SIG-M5 treated with dmso at 0.1 percent for 504 hours (cell line): ENCODE measurements around the gene CNTNAP2.

Source experiments
- DNase-seq: peaks from one replicate; lab custom pipeline; 2025; ENCODE audit not compliant: unreplicated experiment; lab: John Stamatoyannopoulos, UW

The CNTNAP2 gene

DNA sequence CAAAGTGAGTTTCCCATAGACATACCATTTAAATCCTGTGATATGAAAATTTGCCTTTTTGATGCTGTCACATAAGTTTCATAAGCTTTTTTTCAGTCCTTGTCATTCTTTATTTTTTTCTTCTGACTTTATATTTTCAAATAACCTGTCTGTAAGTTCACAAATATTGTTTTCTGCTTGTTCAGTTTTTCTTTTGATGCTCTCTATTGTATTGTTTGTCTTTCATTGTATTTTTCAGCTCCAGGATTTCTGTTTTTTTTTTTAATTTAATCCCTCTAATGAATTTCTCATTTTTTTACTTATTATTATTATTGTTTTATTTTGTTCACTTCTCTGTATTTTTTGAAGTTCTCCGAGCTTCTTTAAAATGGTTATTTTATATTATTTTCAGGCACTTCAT, 623.4 kb downstream of the CNTNAP2 start:
- DNase-seq = no peak

DNA sequence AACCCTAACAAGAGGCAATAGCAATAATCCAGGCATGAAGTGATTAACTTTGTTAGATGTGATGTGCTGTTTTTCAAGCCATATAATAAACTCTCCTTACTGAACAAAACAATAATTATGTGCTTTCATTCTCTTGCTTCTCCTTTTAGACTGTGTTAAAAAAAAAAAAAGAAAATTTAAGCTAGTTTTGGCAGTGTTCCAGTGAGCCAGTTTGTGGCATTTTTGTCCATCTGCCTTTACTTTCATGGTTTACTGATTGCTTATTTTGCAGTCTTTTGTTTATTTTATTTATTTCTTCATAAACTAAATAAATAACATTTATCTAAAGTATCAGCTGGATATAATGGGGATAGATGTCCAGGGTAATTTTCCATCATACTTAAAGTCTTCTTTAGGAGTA, 625.3 kb downstream of the CNTNAP2 start:
- DNase-seq = no peak

GRCh38 chr7:146754385-146754784, 637.8 kb downstream of the CNTNAP2 start:
- no peak for DNase-seq

- DNase-seq = no peak
Measured at GRCh38 chr7:146755585-146755984, 639.0 kb downstream of the CNTNAP2 start.

DNA sequence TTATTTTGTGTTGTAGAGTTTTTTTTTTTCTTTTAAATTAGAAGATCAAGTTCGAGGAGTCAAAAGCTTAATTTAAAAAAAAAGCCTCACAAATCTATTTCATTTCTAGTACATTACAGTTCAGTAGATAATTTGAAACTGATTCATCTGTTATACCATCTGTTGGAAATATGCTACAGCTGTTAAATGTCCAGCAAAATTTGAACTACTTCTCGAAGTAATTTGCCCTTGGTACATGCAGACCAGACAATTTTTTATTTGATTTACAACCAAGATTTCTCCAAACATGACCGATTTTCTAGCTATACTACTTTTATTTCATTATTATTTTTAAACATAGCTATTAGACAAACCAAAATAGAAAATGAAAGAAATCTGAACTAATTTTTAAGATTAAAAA, 647.9 kb downstream of the CNTNAP2 start:
- no peak for DNase-seq

GRCh38 chr7:146768957-146769356, 652.4 kb downstream of the CNTNAP2 start:
- DNase-seq = no peak

- DNase-seq = no peak
Measured at GRCh38 chr7:146772601-146773000, 656.0 kb downstream of the CNTNAP2 start.

DNA sequence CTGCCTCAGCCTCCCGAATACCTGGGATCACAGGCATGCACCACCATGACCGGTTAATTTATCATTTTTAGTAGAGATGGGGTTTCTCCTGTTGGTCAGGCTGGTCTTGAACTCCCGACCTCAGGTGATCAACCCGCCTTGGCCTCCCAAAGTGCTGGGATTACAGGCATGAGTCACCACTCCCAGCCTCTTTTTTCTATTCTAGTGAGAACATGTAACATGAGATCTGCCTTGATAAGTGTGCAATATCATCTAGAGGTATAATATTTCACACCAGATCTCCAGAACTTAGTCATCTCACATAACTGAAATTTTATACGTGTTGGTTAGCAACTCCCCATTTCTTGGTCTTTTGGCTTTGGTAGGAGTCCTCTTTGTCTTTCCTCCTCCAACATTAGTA, 656.9 kb downstream of the CNTNAP2 start:
- no peak for DNase-seq

DNA sequence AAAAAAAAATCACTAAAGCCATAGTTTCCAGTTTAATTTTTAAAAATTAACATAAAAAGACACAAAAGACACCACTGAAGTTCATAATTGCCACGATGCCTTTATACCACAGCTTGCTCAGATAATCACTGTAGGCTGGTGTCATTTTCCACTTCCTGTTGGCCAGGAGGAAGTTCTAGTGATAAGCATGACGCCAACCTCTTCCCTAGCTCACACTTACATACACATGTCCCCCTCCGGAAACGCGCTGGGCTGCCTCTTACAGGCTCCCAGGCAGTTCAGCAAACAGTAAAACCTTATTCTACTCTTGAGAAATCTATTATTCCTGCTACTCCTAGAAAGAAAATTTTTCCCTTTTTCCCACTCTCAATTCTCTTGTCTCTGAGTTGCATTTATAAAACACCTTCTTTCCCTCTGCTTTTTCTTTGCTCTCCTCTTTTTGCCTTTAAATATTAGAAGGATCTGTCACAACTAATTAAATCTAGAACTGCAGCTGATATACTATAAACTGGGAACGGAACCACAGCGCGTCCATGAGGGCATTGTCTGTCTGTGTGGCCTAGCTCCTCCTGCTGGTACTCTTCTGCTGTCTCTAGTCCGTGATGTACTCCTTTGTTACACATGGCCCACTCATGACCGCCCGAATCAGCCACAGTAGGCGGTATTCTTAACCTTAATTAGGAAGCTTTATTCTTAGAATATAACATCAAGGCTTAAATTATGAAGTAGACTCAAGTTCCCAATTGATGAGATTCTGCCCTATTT, 664.9 kb downstream of the CNTNAP2 start:
- no peak for DNase-seq

- DNase-seq = no peak
Measured at GRCh38 chr7:146787266-146787665, 670.7 kb downstream of the CNTNAP2 start.

DNA sequence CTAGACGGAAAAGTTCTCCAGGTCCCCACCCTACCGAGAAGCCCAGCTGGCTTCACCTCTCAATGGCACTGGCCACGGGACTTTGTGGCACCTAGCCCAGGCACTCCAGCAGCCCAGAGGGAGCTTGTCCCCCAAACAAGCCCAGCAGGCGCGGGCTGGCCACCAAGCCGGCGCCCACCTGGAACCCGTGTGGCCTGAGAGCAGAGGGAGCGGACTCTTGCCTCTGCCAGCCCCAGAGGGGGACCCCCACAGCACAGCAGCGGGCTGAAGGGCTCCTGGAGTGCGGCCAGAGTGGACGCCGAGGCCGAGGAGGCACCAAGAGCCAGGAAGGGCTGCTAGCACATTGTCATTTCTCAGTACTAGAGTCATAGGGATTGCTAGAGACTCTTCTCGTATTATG, 671.4 kb downstream of the CNTNAP2 start:
- no peak for DNase-seq

- DNase-seq = no peak
Measured at GRCh38 chr7:146791344-146792285, 675.0 kb downstream of the CNTNAP2 start.

DNA sequence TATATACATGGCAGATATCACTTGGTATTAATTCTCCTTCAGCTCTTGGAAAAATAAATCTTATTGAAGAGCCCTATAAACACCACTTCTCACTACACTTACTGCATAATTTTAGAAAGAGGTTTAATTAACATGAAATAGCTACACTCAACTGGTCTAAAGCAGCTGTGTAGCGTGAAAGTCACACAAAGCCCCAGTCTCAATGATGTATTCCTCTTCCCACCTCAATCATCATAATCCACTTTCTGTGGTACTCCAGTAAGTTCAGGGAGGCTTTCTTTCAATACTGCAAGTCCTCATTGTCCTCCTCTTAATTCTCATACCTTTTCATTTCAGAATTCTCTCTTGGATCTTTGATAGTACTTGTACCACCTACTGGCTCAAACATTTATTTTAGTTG, 688.0 kb downstream of the CNTNAP2 start:
- no peak for DNase-seq

GRCh38 chr7:146805082-146805481, 688.5 kb downstream of the CNTNAP2 start:
- DNase-seq = no peak

DNA sequence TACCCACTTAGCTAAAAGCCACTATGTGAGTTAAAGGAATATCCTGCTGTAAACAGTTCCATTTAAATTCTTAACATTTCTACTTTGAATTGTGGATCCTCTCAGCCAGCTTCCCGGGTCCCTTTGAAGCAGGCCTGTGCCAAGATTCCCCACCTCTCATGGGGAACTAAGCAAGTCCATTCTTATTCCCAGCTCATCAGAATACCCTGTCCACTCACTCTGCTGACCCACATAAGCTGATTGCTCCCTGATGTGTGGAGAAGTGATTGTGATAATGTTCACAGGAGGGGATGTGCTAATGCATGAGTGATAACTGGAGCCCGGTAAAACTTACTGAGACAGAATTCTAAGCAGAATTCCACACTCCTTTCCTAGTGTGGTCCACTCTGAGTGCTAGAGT, 709.7 kb downstream of the CNTNAP2 start:
- DNase-seq = no peak

DNA sequence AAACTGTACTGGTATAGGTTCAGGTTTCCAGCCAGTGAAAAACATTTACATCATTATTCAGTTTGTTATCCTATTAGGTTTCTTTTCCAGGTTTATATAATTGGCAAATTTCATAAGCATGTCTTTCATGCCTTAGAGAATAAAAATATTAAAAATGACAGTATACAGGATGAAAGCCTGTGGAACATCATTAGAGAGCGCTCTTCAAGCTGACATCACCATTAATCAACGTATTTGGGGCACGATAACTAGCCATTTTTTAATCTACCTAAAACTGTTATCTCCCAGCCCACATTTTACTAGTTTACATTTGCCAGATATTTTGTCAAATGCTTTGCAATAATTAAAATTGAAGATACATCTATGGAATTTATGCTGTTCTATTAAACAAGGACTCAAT, 714.1 kb downstream of the CNTNAP2 start:
- DNase-seq = no peak

DNA sequence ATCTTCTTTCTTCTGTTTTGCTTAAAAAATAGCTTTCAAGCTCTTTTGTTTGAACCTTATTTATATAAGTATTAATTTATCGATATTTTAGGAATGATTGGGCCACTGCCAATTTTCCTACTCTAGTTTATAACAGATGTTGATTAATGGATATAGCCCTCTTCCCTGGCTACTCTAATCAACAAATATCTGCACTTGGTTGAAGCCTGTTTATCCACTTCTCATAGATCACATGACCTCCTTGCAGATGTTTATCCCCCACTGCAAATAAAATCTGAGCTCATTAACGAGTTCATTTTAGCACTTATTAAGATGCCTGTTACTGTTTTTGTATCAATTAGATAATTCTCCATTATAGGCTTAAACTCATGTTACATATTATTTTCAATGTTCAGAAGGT, 715.3 kb downstream of the CNTNAP2 start:
- no peak for DNase-seq

DNA sequence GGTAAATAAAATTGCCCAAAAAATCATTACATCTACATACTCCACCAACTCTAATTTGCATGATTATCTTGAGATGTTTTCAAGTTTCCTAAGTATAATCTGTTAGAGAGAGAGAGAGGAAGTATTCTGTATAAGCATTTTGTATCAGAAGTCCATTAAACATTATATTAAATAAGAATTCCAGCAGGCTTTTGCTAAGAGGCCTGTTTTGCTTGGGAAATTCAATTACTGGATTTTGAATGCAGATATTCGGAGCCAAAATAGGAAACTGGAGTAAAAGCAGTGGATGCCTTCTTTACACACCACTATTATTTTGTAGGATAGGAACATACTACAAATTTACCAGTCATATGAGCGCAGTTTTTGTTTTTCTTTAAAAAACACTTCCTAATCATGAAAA, 727.8 kb downstream of the CNTNAP2 start:
- no peak for DNase-seq

- DNase-seq = no peak
Measured at GRCh38 chr7:146858690-146859089, 742.1 kb downstream of the CNTNAP2 start.

- no peak for DNase-seq
Measured at GRCh38 chr7:146861701-146862100, 745.1 kb downstream of the CNTNAP2 start.

- DNase-seq = no peak
Measured at GRCh38 chr7:146862415-146862814, 745.8 kb downstream of the CNTNAP2 start.

DNA sequence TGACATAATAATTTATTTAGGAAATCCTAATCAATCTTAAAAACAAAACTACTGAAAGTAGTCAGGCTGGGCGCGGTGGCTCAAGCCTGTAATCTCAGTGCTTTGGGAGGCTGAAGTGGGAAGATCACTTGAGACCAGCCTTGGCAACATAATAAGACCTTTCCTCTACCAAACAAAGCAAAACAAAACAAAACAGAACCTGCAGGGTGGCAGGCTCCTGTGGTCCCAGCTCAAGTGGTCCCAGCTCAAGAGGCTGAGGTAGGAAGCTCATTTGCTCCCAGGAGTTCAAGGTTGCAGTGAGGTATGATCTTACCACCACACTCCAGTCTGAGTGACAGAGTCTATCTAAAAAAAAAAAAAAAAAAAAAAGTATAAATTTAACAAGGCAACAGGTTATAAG, 748.0 kb downstream of the CNTNAP2 start:
- no peak for DNase-seq
